Measurements from ENCODE around the gene APBA1. TPM values are rescaled to one million over a fixed set of nuclear protein-coding genes. Genes with fewer than 3 reads are reported as not detected.

Gene APBA1
- total RNA-seq, 5 donors from 2014 or later (not counting 1 experiment from before 2014, with no cell fraction given), result 0.51 to 1.8 (median 0.78) TPM

DNA sequence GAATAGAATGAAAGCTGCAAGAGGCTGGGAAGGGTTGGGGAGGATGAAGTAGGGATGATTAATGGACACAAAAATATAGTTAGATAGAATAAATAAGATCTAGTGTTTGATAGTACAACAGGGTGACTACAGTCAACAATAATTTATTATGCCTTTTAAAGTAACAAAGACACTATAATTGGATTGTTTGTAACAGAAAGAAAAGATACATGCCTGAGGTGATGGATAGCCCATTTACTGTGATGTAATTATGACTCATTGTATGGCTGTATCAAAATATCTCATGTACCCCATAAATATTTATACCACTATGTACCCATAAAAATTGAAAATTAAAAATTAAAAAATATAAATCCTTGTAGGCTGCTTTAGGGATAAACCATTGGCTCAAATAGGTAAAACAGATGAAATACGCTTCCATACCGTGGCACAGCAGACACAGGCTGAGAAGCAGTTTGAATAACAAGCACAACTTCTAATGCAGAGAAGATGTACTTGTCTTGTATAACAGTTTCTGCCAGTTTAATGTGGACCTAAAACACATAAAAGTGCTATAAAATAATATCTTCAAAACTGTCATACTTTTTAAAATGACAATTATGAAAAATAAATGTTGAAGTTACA is 34.9 kb downstream of the APBA1 start:
- no peak overlapping the region for H3K4me3 Mint-ChIP-seq
- Histone ChIP-seq H3K36me3 (ENCODE audit: control insufficient read depth in 2 of 2, extremely low read depth in 1 of 2, insufficient read depth in 1 of 2, low read length in 1 of 2) (no peaks in the 10 kb centered on the region), H3K4me3 (ENCODE audit: control insufficient read depth in 1 of 2, extremely low read depth in 1 of 2, low read length in 1 of 2) (no peak overlapping the region), H3K9me3 (no peaks in the 10 kb centered on the region), H3K4me1 (ENCODE audit: control insufficient read depth in 1 of 2, extremely low read depth in 1 of 2, insufficient read depth in 2 of 2, low read length in 2 of 2) (no peaks in the 10 kb centered on the region), H3K27me3 (replicated peaks in 1 of 2; ENCODE audit: control insufficient read depth in 2 of 2, extremely low read depth in 1 of 2, insufficient read depth in 2 of 2, low read length in 1 of 2) (no peaks in the 10 kb centered on the region), H3K27ac (ENCODE audit: low read length) (no peak overlapping the region)
- ChIA-PET CTCF (no interaction called here), POLR2A (no interaction called here)
- no peak for ATAC-seq (replicated peaks in 1 of 4)
- WGBS (ENCODE audit: insufficient coverage), result 100% methylated on average over 2 of the region's 2 CpGs
- no peak overlapping the region for H3K27ac Mint-ChIP-seq
- peaks cover 0 to 4% (median 0%) of the 10 kb centered on the region in 3 donors for H3K9me3 Mint-ChIP-seq
- peaks cover 5 to 26% of the 10 kb centered on the region in 2 donors for H3K27me3 Mint-ChIP-seq
- no peaks in the 10 kb centered on the region for H3K36me3 Mint-ChIP-seq
- no peak for DNase-seq
- H3K4me1 Mint-ChIP-seq, result no peaks in the 10 kb centered on the region

DNA sequence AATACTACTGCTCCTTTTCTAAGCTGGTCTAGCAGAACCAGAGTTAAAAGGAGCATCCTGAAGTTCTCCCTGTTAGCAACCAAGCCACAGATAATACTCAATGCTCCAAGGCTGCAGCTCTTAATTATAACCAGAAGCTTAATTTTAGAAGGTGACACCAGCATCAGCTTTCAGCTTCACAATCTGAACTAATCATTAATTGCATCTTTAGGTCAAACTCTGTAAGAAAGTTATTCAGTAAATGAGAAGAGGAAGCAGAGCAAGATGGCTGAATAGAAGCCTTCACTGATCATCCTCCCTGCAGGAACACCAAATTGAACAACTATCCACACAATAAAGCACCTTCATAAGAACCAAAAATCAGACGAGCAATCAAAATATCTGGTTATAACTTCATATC is 38.5 kb downstream of the APBA1 start:
- Mint-ChIP-seq H3K27me3 (peaks cover 9 to 37% of the 10 kb centered on the region in 2 donors), H3K27ac (no peak overlapping the region), H3K4me1 (no peaks in the 10 kb centered on the region), H3K36me3 (no peaks in the 10 kb centered on the region), H3K4me3 (no peak overlapping the region), H3K9me3 (no peaks in the 10 kb centered on the region)
- ChIA-PET CTCF (no interaction called here), POLR2A (no interaction called here)
- H3K36me3 ChIP-seq (ENCODE audit: control insufficient read depth in 2 of 2, extremely low read depth in 1 of 2, insufficient read depth in 1 of 2, low read length in 1 of 2), result no peaks in the 10 kb centered on the region
- no peak overlapping the region for H3K27ac ChIP-seq (ENCODE audit: low read length)
- H3K4me3 ChIP-seq (ENCODE audit: control insufficient read depth in 1 of 2, extremely low read depth in 1 of 2, low read length in 1 of 2), result no peak overlapping the region
- ATAC-seq (replicated peaks in 1 of 4), result no peak
- DNase-seq, result no peak
- H3K4me1 ChIP-seq (ENCODE audit: control insufficient read depth in 1 of 2, extremely low read depth in 1 of 2, insufficient read depth in 2 of 2, low read length in 2 of 2), result no peaks in the 10 kb centered on the region
- H3K27me3 ChIP-seq (replicated peaks in 1 of 2; ENCODE audit: control insufficient read depth in 2 of 2, extremely low read depth in 1 of 2, insufficient read depth in 2 of 2, low read length in 1 of 2), result no peaks in the 10 kb centered on the region
- no peaks in the 10 kb centered on the region for H3K9me3 ChIP-seq
- WGBS (ENCODE audit: insufficient coverage), result no CpG with 5 or more reads among the region's 1 CpG

DNA sequence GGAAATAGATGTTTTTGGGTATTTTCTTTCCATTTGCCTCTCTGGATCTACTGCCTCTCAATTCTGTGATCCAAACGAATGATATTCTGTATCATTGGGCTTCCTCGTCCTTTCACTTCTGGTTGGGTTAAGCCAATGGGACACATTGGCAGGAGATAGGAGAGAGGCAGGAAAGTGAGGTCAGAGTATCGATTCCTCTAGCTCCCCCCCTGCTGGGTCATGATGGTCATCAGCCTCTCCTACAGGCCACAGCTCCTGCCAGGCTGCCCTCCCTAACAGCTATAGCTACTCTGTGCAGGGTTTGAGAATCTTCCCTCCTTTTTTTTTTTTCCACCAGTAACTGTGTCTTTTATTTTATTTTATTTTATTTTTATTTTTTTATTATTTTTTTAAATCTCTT is 39.4 kb downstream of the APBA1 start:
- no peaks in the 10 kb centered on the region for H3K9me3 Mint-ChIP-seq
- WGBS (ENCODE audit: insufficient coverage), result no CpG with 5 or more reads among the region's 3 CpGs
- H3K4me3 Mint-ChIP-seq, result no peak overlapping the region

DNA sequence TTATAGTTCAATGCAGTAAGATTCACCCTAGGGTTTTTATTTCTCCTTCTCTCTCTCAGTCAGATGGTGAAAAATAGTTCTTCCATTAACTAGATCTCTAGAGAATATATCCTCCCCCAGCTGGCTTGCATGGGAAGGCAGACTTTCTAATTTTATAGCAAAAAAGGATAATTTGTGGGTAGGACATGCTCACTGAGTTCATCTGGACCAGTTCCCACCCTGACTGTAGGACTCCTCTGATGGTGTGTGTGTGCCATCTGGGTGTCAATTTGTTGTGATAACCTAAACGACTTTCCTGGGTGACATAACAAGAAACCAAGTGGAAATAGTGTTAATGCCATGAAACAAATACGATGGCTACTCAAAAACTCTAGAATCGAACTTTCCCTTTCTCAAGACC is 44.9 kb downstream of the APBA1 start:
- CTCF ChIA-PET, result no interaction called here
- Mint-ChIP-seq H3K4me3 (no peak overlapping the region), H3K9me3 (no peaks in the 10 kb centered on the region), H3K27me3 (peaks cover 4 to 29% of the 10 kb centered on the region in 2 donors), H3K36me3 (no peaks in the 10 kb centered on the region), H3K4me1 (no peaks in the 10 kb centered on the region), H3K27ac (no peak overlapping the region)
- WGBS (ENCODE audit: insufficient coverage), result 71% methylated on average over 2 of the region's 3 CpGs
- Histone ChIP-seq H3K36me3 (ENCODE audit: control insufficient read depth in 2 of 2, extremely low read depth in 1 of 2, insufficient read depth in 1 of 2, low read length in 1 of 2) (no peaks in the 10 kb centered on the region), H3K27me3 (replicated peaks in 1 of 2; ENCODE audit: control insufficient read depth in 2 of 2, extremely low read depth in 1 of 2, insufficient read depth in 2 of 2, low read length in 1 of 2) (no peaks in the 10 kb centered on the region), H3K27ac (ENCODE audit: low read length) (no peak overlapping the region), H3K9me3 (no peaks in the 10 kb centered on the region), H3K4me3 (ENCODE audit: control insufficient read depth in 1 of 2, extremely low read depth in 1 of 2, low read length in 1 of 2) (no peak overlapping the region), H3K4me1 (ENCODE audit: control insufficient read depth in 1 of 2, extremely low read depth in 1 of 2, insufficient read depth in 2 of 2, low read length in 2 of 2) (no peaks in the 10 kb centered on the region)
- DNase-seq, result no peak
- POLR2A ChIA-PET, result no interaction called here
- no peak for ATAC-seq (replicated peaks in 1 of 4)

More for the DNA sequence above, 39.4 kb downstream of the APBA1 start:
- Histone ChIP-seq H3K27ac (ENCODE audit: low read length) (no peak overlapping the region), H3K27me3 (replicated peaks in 1 of 2; ENCODE audit: control insufficient read depth in 2 of 2, extremely low read depth in 1 of 2, insufficient read depth in 2 of 2, low read length in 1 of 2) (no peaks in the 10 kb centered on the region), H3K36me3 (ENCODE audit: control insufficient read depth in 2 of 2, extremely low read depth in 1 of 2, insufficient read depth in 1 of 2, low read length in 1 of 2) (no peaks in the 10 kb centered on the region), H3K4me1 (ENCODE audit: control insufficient read depth in 1 of 2, extremely low read depth in 1 of 2, insufficient read depth in 2 of 2, low read length in 2 of 2) (no peaks in the 10 kb centered on the region), H3K9me3 (no peaks in the 10 kb centered on the region), H3K4me3 (ENCODE audit: control insufficient read depth in 1 of 2, extremely low read depth in 1 of 2, low read length in 1 of 2) (no peak overlapping the region)
- no peaks in the 10 kb centered on the region for H3K36me3 Mint-ChIP-seq
- peaks cover 9 to 45% of the 10 kb centered on the region in 2 donors for H3K27me3 Mint-ChIP-seq
- H3K27ac Mint-ChIP-seq, result no peak overlapping the region
- ChIA-PET CTCF (interaction anchor here in 1 of 2 donors (0.7 kb wide), 1 partner anchor 457 kb away, joined by 5 read pairs; no protein-coding TSS in a partner anchor), POLR2A (no interaction called here)
- ATAC-seq (replicated peaks in 1 of 4) (no peak), DNase-seq (no peak)
- H3K4me1 Mint-ChIP-seq, result no peaks in the 10 kb centered on the region

DNA sequence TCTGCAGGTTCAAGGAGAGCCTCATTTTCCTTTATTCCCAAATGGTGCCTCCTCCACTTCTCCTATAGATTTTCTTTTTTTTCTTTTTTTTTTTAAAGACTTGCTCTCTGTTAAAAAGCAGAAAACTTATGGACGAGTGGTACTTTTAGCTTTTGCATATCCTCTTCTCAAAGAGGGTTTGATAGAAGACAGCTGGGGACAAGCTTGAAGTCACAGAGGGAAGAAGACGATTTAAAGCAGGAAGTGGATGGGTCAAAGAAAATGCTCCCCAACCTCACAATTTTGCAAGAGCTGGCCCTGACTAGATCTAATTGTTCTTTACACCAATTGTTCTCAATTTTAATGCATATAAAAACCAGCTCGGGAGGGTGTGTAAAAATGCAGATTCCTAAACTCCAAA is 48.9 kb downstream of the APBA1 start:
- no CpG with 5 or more reads among the region's 3 CpGs for WGBS (ENCODE audit: insufficient coverage)
- POLR2A ChIA-PET, result interaction anchor here in 1 of 2 donors (0.5 kb wide), 1 partner anchor 111 kb away, joined by 5 read pairs; no protein-coding TSS in a partner anchor
- Mint-ChIP-seq H3K4me3 (no peak overlapping the region), H3K4me1 (no peaks in the 10 kb centered on the region), H3K36me3 (no peaks in the 10 kb centered on the region), H3K27ac (no peak overlapping the region), H3K9me3 (peaks cover 0 to 1% (median 0%) of the 10 kb centered on the region in 3 donors), H3K27me3 (peaks cover 0 to 18% of the 10 kb centered on the region in 2 donors)
- Histone ChIP-seq H3K4me1 (ENCODE audit: control insufficient read depth in 1 of 2, extremely low read depth in 1 of 2, insufficient read depth in 2 of 2, low read length in 2 of 2) (no peaks in the 10 kb centered on the region), H3K36me3 (ENCODE audit: control insufficient read depth in 2 of 2, extremely low read depth in 1 of 2, insufficient read depth in 1 of 2, low read length in 1 of 2) (no peaks in the 10 kb centered on the region), H3K27ac (ENCODE audit: low read length) (no peak overlapping the region), H3K4me3 (ENCODE audit: control insufficient read depth in 1 of 2, extremely low read depth in 1 of 2, low read length in 1 of 2) (no peak overlapping the region), H3K27me3 (replicated peaks in 1 of 2; ENCODE audit: control insufficient read depth in 2 of 2, extremely low read depth in 1 of 2, insufficient read depth in 2 of 2, low read length in 1 of 2) (no peaks in the 10 kb centered on the region), H3K9me3 (no peaks in the 10 kb centered on the region)
- DNase-seq (no peak), ATAC-seq (replicated peaks in 1 of 4) (no peak)
- CTCF ChIA-PET, result no interaction called here

DNA sequence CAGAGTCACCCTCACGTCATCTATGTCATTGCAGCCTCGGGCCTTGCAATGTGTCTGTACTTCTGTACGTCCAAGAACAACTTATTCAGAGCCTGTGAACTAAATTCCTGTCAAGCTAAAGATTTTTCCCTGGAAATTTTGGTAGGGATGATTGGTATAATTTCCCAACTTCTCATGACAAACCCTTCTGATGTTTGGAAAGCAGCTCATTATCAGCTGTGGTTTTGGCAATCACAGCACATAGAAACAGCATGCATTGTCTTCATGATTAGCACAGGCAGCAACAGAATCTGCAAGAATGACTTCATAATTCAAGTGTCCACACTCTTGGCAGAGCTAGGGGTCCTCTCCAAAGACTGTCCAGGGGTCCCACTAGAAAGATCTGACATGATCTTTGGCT is 49.5 kb downstream of the APBA1 start:
- ChIA-PET POLR2A (interaction anchor here in 1 of 2 donors (0.5 kb wide), 1 partner anchor 111 kb away, joined by 5 read pairs; no protein-coding TSS in a partner anchor), CTCF (no interaction called here)
- Mint-ChIP-seq H3K36me3 (no peaks in the 10 kb centered on the region), H3K9me3 (peaks cover 0 to 4% (median 0%) of the 10 kb centered on the region in 3 donors), H3K27me3 (peaks cover 0 to 12% of the 10 kb centered on the region in 2 donors), H3K4me3 (no peak overlapping the region), H3K27ac (no peak overlapping the region), H3K4me1 (no peaks in the 10 kb centered on the region)
- Histone ChIP-seq H3K36me3 (ENCODE audit: control insufficient read depth in 2 of 2, extremely low read depth in 1 of 2, insufficient read depth in 1 of 2, low read length in 1 of 2) (no peaks in the 10 kb centered on the region), H3K27ac (ENCODE audit: low read length) (no peak overlapping the region), H3K27me3 (replicated peaks in 1 of 2; ENCODE audit: control insufficient read depth in 2 of 2, extremely low read depth in 1 of 2, insufficient read depth in 2 of 2, low read length in 1 of 2) (no peaks in the 10 kb centered on the region), H3K4me3 (ENCODE audit: control insufficient read depth in 1 of 2, extremely low read depth in 1 of 2, low read length in 1 of 2) (no peak overlapping the region), H3K9me3 (no peaks in the 10 kb centered on the region), H3K4me1 (ENCODE audit: control insufficient read depth in 1 of 2, extremely low read depth in 1 of 2, insufficient read depth in 2 of 2, low read length in 2 of 2) (no peaks in the 10 kb centered on the region)
- no peak for ATAC-seq (replicated peaks in 1 of 4)
- no CpG with 5 or more reads among the region's 3 CpGs for WGBS (ENCODE audit: insufficient coverage)
- DNase-seq, result no peak

Data from T-cell (primary cell).